Stimulated activated CD8-positive, alpha-beta memory T cell treated with anti-CD3 and anti-CD28 coated beads, Interleukin-15, amount 100 ng/mL, for 1 hour (primary cell): ENCODE results near the gene SLC35E2B.
"Not testable (repeated sequence)": the region's sequence is repeated elsewhere in the genome, so short reads cannot be mapped to it uniquely, and the experiment has no call there.

Source experiments
- DNase-seq: peaks from one replicate; pipeline ENCODE4 v3.0.0-alpha.2; 2020; ENCODE audit warnings: low read depth

The SLC35E2B gene

GRCh38 chr1:1638528-1638927 lies 54.1 kb downstream of the SLC35E2B start:
- DNase-seq: not testable (repeated sequence)

GRCh38 chr1:1637479-1637875 lies 55.1 kb downstream of the SLC35E2B start:
- DNase-seq: not testable (repeated sequence)

GRCh38 chr1:1636621-1637478 lies 55.7 kb downstream of the SLC35E2B start:
- DNase-seq: not testable (repeated sequence)

GRCh38 chr1:1634613-1635012 lies 58.0 kb downstream of the SLC35E2B start:
- not testable (repeated sequence) for DNase-seq

GRCh38 chr1:1633409-1633808 lies 59.2 kb downstream of the SLC35E2B start:
- DNase-seq: not testable (repeated sequence)

GRCh38 chr1:1631782-1632420 lies 60.7 kb downstream of the SLC35E2B start, which contains the start of gene MMP23B:
Gene MMP23B (plus strand): TSS chr1:1632173. CDS start chr1:1632219, 46 bp downstream.
- DNase-seq: no peak

- no peak for DNase-seq
Observed at GRCh38 chr1:1630965-1631781, 61.4 kb downstream of the SLC35E2B start.

GRCh38 chr1:1630191-1630964 lies 62.2 kb downstream of the SLC35E2B start:
- peak; percentile 82 for DNase-seq

GRCh38 chr1:1629430-1630190 lies 63.0 kb downstream of the SLC35E2B start:
- peak; percentile 48 for DNase-seq

- no peak for DNase-seq
Observed at GRCh38 chr1:1628754-1629429, 63.7 kb downstream of the SLC35E2B start.

GRCh38 chr1:1627829-1628753 lies 64.5 kb downstream of the SLC35E2B start:
- no peak for DNase-seq

GRCh38 chr1:1627261-1627828 lies 65.2 kb downstream of the SLC35E2B start:
- DNase-seq: no peak

GRCh38 chr1:1626207-1627141 lies 66.1 kb downstream of the SLC35E2B start:
- DNase-seq: no peak

- no peak for DNase-seq
Observed at GRCh38 chr1:1625824-1626206, 66.8 kb downstream of the SLC35E2B start.

GRCh38 chr1:1625404-1625775 lies 67.2 kb downstream of the SLC35E2B start:
- no peak for DNase-seq

- DNase-seq: no peak
Observed at GRCh38 chr1:1624443-1625403, 67.9 kb downstream of the SLC35E2B start.
